Heart left ventricle (tissue), 16 donors: Measurements from ENCODE around the gene KRT2. TPM values are rescaled to one million over a fixed set of nuclear protein-coding genes. Genes with fewer than 3 reads are reported as not detected.

Experiments used
- ATAC-seq, 4 donors: fragments of 200-7000 bp; cut with Tn5 transposase; one replicate each; pipeline ENCODE4 v1.9.1; 2020 to 2022; ENCODE audit warnings: moderate library complexity in 4 of 4, mild to moderate bottlenecking in 3 of 4, moderate number of reproducible peaks in 1 of 4
- DNase-seq, 5 donors: peaks; one replicate each; pipeline ENCODE4 v3.0.0-alpha.2; 2020
- H3K27ac ChIP-seq, 12 donors: fragments of 200-600 bp; sonication (generic) in 4 of 12; one replicate each; pipeline versions ENCODE4 v1.5.0 to v1.8.0; 2016 to 2022; ENCODE audit warnings: mild to moderate bottlenecking in 2 of 12
- H3K27me3 ChIP-seq, 9 donors: fragments of 200-600 bp; sonication (generic) in 2 of 9; one replicate each; pipeline versions ENCODE4 v1.5.1 to v1.8.0; 2016 to 2022; ENCODE audit warnings: mild to moderate bottlenecking in 3 of 9
- H3K36me3 ChIP-seq, 9 donors: fragments of 200-600 bp; sonication (generic) in 2 of 9; one replicate each; pipeline versions ENCODE4 v1.5.0 to v1.8.0; 2018 to 2022; ENCODE audit warnings: mild to moderate bottlenecking in 2 of 9
- H3K4me1 ChIP-seq, 12 donors: fragments of 200-600 bp; sonication (generic) in 4 of 12; one replicate each; pipeline versions ENCODE4 v1.5.0 to v1.8.0; 2016 to 2022; ENCODE audit warnings: mild to moderate bottlenecking in 3 of 12
- H3K4me3 ChIP-seq, 12 donors: fragments of 200-600 bp; sonication (generic) in 4 of 12; one replicate each; pipeline versions ENCODE4 v1.5.0 to v1.8.0; 2017 to 2022; ENCODE audit warnings: mild to moderate bottlenecking in 9 of 12, moderate library complexity in 4 of 12
- H3K9me3 ChIP-seq, 12 donors: fragments of 200-600 bp; sonication (generic) in 4 of 12; one replicate each; pipeline versions ENCODE4 v1.5.0 to v1.8.0; 2016 to 2022; ENCODE audit warnings: mild to moderate bottlenecking in 1 of 12
- POLR2A ChIP-seq, 2 donors: fragments of 450-650 bp; IDR thresholded peaks; one replicate each; pipeline ENCODE4 v1.6.1; 2017; ENCODE audit warnings: antibody characterized with exemption in 2 of 2, mild to moderate bottlenecking in 2 of 2, moderate library complexity in 2 of 2
- WGBS, 4 donors: extraction: QIAGEN DNeasy Blood & Tissue Kit in 2 of 4; methylation state at CpG; one replicate each; pipeline versions ENCODE4 v1.1.5 to v1.1.7; 2013 to 2018; 5-methylcytosine and 5-hydroxymethylcytosine counted together
- intact Hi-C, 10 donors: fragments of 100-400 bp; cut with DNase I; formaldehyde crosslinking; loops; one replicate each; pipeline versions ENCODE4 v1.11.1 to v1.14.2; 2022
- polyA plus RNA-seq, 2 donors: library from polyadenylated mRNA; stranded (reverse); fragments of 200-250 nt; gene quantifications; one replicate each; pipeline ENCODE4 v1.2.3, GENCODE V29; 2013
- total RNA-seq, 9 donors: library from RNA; depleted of rRNA in 2 of 9; stranded (reverse); fragments of >200 nt in 2 of 9; fragmentation: NEBNext Ultra II Directional in 3 of 9; extraction: Animal tissue kit (Norgen Biotek cat#: 25700) in 3 of 9; gene quantifications; one replicate each; pipeline versions ENCODE4 v1.1.0 to v1.2.4, GENCODE V29; 2016 to 2023
- TF ChIP-seq, protein P1 (sequence below), 12 donors: fragments of 200-600 bp; sonication (generic) in 4 of 12; IDR thresholded peaks; one replicate each; pipeline versions ENCODE4 v1.5.0 to v1.8.0; 2018 to 2022; ENCODE audit warnings: antibody characterized with exemption in 12 of 12, mild to moderate bottlenecking in 5 of 12
- donor health status: ischemic (EF 13 %, LVEDD 7.1; RV severe dilation, severe dysfunction).
- donor health status: healthy with polysubstance abuse.
- donor health status: DM: no; HTN: yes; CAD: no.
- donor health status: DM: no; HTN: no; CAD: no.
- donor health status: ischemic (EF 25% LVEDD 6.9; RV normal size, moderate dysfunction).
- donor health status: ischemic (EF 25% LVEDD 5.7; RV mildly dilated, moderate dysfunction).
- donor health status: healthy.
- donor health status: DM: yes; HTN: yes; CAD: no.
- donor health status: ischemic (EF 35%, LVEDD 5.7; RV mildly dilated, moderate dysfunction).
- donor health status: nonischemic (EF 11% LVEDD 7.7; RV severe dilation, severe dysfunction).
- donor health status: DM: yes; HTN: yes; CAD: no.
- donor health status: PGD.
- donor health status: ischemic (EF 29% LVEDD 5.4; RV normal size, mild dysfunction).
- donor health status: nonischemic (EF 23%, LVEDD 6.1; RV moderate dilation, normal function).

KRT2 gene
- total and polyA plus RNA-seq, 11 donors, result not detected

DNA sequence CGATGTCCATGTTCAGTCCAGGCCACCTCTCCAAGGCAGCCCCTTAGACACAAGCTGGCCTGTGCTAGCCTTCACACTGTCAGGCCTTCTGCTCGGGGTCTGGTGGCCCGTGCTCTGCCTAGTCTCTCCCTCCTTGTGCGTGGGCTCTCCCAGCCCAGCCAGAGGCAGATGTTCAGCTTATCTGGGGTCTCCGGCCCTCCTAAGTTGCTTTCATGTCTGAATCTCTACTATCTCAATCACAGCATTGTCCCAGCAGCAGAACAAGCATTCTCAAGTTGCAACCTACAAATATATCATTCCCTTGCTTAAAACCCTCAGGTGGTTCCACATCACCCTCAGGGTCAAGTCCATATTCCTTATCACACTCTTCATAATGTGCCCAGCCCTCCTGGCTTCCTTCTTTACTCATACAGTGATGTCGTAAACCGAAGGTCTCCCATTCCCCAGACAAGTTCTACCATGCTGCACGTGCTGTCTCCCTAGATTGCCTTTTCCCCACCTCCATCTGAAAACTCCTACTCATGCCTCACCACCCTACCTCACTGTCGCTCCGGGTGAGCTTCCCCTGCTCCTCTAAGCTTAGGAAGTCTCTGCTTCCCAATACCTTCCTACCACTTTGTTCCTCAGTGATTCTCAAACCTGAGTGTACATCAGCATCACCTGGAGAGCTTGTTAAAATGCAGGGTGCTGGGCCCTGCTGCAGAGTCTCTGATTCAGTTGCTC is 35.2 kb downstream of the KRT2 start:
- TF ChIP-seq, protein P1, sequence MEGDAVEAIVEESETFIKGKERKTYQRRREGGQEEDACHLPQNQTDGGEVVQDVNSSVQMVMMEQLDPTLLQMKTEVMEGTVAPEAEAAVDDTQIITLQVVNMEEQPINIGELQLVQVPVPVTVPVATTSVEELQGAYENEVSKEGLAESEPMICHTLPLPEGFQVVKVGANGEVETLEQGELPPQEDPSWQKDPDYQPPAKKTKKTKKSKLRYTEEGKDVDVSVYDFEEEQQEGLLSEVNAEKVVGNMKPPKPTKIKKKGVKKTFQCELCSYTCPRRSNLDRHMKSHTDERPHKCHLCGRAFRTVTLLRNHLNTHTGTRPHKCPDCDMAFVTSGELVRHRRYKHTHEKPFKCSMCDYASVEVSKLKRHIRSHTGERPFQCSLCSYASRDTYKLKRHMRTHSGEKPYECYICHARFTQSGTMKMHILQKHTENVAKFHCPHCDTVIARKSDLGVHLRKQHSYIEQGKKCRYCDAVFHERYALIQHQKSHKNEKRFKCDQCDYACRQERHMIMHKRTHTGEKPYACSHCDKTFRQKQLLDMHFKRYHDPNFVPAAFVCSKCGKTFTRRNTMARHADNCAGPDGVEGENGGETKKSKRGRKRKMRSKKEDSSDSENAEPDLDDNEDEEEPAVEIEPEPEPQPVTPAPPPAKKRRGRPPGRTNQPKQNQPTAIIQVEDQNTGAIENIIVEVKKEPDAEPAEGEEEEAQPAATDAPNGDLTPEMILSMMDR (IDR thresholded peaks at IDR 0.05), result no peak
- TF ChIP-seq POLR2A (IDR thresholded peaks at IDR 0.05), result no peak
- Histone ChIP-seq H3K27me3 (peaks cover 0 to 26% (median 0%) of the 10 kb centered on the region in 9 donors), H3K4me1 (no peaks in the 10 kb centered on the region), H3K27ac (no peak overlapping the region), H3K36me3 (no peaks in the 10 kb centered on the region), H3K9me3 (no peaks in the 10 kb centered on the region), H3K4me3 (no peak overlapping the region)
- no peak for DNase-seq
- ATAC-seq, result no peak
- intact Hi-C loops, result no loop called here
- WGBS, 4 donors, result 73 to 82% (median 81%) methylated on average over 10 of the region's 10 CpGs

DNA sequence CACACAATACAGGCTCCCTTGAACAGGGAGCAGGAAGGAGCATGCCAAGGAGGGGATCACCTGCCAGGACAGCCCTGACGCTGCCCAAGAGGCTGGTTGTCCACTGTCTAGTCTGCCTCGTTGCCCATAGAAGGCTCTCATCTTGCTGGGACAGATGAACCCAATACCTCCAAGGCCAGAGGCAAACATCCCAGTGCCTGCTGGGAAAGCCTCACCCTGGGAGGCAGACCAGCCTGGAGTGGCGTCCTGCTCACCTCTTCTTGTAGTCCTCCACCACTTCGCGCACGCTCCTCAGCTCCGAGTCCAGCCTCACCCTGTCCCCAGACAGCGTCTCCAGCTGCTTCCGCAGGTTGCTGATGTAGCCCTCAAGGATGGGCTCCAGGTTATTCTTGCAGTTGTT is 36.1 kb downstream of the KRT2 start:
- H3K4me1 ChIP-seq, result no peaks in the 10 kb centered on the region
- H3K36me3 ChIP-seq, result no peaks in the 10 kb centered on the region
- no peak overlapping the region for H3K4me3 ChIP-seq
- peak in 1 of 4 donors; percentile 18 for ATAC-seq
- no peak overlapping the region for H3K27ac ChIP-seq
- TF ChIP-seq POLR2A (IDR thresholded peaks at IDR 0.05), result no peak
- TF ChIP-seq, protein P1 (IDR thresholded peaks at IDR 0.05), result no peak
- DNase-seq, result no peak
- 86 to 93% (median 89%) methylated on average over 9 of the region's 9 CpGs for WGBS, 4 donors
- H3K27me3 ChIP-seq, result peaks cover 0 to 34% (median under 1%) of the 10 kb centered on the region in 9 donors
- H3K9me3 ChIP-seq, result no peaks in the 10 kb centered on the region
- intact Hi-C loops, result no loop called here

DNA sequence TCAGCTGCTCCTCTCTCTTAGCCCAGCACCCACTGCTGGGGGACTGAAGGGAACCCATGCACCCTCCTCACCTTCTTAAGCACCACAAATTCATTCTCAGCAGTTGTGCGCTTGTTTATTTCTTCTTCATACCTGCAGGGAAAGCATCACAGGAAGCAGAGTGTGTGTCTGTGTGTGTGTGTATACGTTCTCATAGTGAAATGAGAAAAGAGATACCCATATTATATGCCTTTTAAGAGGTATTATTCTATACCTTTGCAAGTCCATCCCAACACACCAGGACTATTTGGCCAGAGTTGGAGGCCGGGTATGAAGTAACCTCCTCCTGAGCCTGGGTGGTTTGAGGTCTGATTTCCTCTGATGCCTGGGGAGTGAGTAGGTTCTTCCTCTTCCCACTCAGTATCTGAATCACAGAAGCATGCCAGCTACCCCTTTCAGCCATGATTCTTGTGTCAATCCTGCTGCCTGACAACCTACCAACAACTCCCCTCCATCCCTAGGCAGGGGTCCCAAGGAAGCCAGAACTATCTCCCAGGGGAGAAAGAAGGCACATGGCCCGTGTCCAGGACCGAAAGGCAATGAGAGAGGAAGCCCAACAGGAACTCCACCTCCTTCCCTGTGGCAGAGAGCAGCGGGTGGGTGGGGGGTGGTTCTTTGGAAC is 36.7 kb downstream of the KRT2 start:
- H3K4me1 ChIP-seq, result no peaks in the 10 kb centered on the region
- no peaks in the 10 kb centered on the region for H3K9me3 ChIP-seq
- no peak overlapping the region for H3K27ac ChIP-seq
- intact Hi-C loops, result no loop called here
- TF ChIP-seq, protein P1 (IDR thresholded peaks at IDR 0.05), result no peak
- ATAC-seq, result no peak
- peaks cover 0 to 39% (median 5%) of the 10 kb centered on the region in 9 donors for H3K27me3 ChIP-seq
- H3K4me3 ChIP-seq, result no peak overlapping the region
- 52 to 68% (median 55%) methylated on average over 6 of the region's 6 CpGs for WGBS, 4 donors
- no peak for DNase-seq
- no peaks in the 10 kb centered on the region for H3K36me3 ChIP-seq

DNA sequence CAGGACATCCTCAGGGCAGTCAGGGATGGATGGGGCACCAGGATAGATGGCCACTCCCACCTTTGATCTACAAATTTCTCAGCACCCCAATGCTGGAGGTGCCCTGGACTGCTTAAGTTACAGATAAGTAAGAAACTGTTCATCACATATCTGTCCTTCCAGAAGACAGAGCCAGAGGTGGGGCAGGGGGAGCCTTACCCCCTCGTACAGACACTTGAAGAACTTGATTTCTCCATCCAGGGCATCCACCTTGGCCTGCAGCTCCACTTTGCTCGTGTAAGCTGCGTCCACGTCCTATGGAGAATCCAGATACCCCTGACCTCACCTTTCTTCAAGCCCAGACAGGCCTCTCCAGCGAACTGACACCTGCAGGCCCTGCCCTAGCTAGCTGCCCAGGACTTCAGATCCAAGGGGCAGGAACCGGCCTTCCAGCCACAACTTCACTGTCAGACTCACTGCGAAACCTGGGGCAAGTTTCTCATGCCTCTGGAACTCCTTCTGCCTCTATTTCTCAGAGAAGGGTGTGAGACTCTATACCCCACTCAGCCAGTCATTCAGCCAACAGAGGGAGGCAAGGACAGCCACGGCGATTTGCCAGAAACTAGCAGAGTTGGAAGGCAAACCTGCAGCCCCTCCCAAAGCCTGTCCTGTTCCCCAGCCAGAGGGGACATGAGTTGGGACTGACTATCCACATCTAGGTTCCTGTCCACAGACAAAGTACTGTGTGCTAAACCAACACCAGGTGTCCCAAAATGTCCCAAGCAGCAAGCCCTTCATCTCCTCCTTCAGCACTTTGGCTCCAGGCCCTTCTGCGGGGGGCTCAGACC is 37.4 kb downstream of the KRT2 start:
- Histone ChIP-seq H3K4me1 (no peaks in the 10 kb centered on the region), H3K36me3 (no peaks in the 10 kb centered on the region), H3K27me3 (peaks cover 0 to 47% (median 7%) of the 10 kb centered on the region in 9 donors), H3K27ac (no peak overlapping the region), H3K9me3 (no peaks in the 10 kb centered on the region), H3K4me3 (no peak overlapping the region)
- no peak for ATAC-seq
- TF ChIP-seq, protein P1 (IDR thresholded peaks at IDR 0.05), result no peak
- TF ChIP-seq POLR2A (IDR thresholded peaks at IDR 0.05), result no peak
- WGBS, 4 donors, result 85 to 87% (median 87%) methylated on average over 9 to 10 of the region's 10 CpGs
- DNase-seq, result no peak
- intact Hi-C loops, result no loop called here
